ENCODE data around the gene ACY1. TPM values are rescaled to one million over a fixed set of nuclear protein-coding genes. Genes with fewer than 3 reads are reported as not detected.

ACY1 gene
- total and polyA plus RNA-seq, 2 donors (not counting 3 experiments of a cell fraction or from before 2014, with no cell fraction given): 13.4 to 32.9 TPM

DNA sequence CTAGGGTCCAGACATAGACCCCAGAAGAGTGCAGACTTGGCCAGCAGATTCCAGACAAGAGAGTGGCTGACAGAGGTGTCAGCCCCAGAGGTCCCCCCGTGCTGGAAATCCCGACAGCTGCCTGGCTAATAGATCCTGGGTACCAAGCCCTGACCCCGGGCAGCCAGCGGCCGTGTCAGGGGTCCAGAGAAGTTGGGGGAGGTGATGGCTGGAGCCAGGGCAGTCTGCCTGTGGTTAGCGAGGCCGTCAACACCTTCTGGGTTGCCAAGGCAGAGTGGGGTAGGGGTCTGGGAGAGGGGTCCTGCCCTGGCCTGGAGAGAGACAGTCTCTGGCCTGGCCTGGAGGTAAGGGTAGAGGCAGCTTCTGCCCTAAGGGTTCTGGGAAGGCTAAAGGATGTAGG is 37.5 kb downstream of the ACY1 start:
- H3K4me1 ChIP-seq (ENCODE audit: control insufficient read depth, extremely low read depth, insufficient read depth, low read length): peaks cover 3% of the 10 kb centered on the region
- TF ChIP-seq, protein P1, sequence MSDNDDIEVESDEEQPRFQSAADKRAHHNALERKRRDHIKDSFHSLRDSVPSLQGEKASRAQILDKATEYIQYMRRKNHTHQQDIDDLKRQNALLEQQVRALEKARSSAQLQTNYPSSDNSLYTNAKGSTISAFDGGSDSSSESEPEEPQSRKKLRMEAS (IDR thresholded peaks at IDR 0.05; ENCODE audit: insufficient read depth, insufficient read length): no peak
- TF ChIP-seq POLR2A (IDR thresholded peaks at IDR 0.05; ENCODE audit: low read depth, low read length) (no peak), JUN (IDR thresholded peaks at IDR 0.05; ENCODE audit: borderline replicate concordance, insufficient read depth, insufficient read length, low read depth) (no peak), MYC (IDR thresholded peaks at IDR 0.05; ENCODE audit: low read depth, low read length) (no peak), POLR2AphosphoS5 (IDR thresholded peaks at IDR 0.05; ENCODE audit: insufficient read depth, low read depth, low read length) (no peak), GATA2 (IDR thresholded peaks at IDR 0.05; ENCODE audit: insufficient read depth, insufficient read length, low read depth, low read length) (no peak), EZH2 (IDR thresholded peaks at IDR 0.05; ENCODE audit: borderline replicate concordance, low read depth, low read length, severe bottlenecking) (no peak), FOS (IDR thresholded peaks at IDR 0.05; ENCODE audit: borderline replicate concordance, insufficient read depth, low read length) (no peak)
- TF ChIP-seq, protein P2, sequence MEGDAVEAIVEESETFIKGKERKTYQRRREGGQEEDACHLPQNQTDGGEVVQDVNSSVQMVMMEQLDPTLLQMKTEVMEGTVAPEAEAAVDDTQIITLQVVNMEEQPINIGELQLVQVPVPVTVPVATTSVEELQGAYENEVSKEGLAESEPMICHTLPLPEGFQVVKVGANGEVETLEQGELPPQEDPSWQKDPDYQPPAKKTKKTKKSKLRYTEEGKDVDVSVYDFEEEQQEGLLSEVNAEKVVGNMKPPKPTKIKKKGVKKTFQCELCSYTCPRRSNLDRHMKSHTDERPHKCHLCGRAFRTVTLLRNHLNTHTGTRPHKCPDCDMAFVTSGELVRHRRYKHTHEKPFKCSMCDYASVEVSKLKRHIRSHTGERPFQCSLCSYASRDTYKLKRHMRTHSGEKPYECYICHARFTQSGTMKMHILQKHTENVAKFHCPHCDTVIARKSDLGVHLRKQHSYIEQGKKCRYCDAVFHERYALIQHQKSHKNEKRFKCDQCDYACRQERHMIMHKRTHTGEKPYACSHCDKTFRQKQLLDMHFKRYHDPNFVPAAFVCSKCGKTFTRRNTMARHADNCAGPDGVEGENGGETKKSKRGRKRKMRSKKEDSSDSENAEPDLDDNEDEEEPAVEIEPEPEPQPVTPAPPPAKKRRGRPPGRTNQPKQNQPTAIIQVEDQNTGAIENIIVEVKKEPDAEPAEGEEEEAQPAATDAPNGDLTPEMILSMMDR (IDR thresholded peaks at IDR 0.05; ENCODE audit: extremely low read depth in 1 of 2, insufficient read depth in 1 of 2, low read depth in 1 of 2, low read length in 2 of 2): no peak
- FAIRE-seq (no peak), DNase-seq (ENCODE audit: low read depth, low spot score) (no peak)
- BruUV-seq (replicated peaks): no TSS peak
- H3K9me1 ChIP-seq (replicated peaks; ENCODE audit: control insufficient read depth, extremely low read depth, insufficient read depth, low read length): no peaks in the 10 kb centered on the region
- intact Hi-C loops (cut with micrococcal nuclease) (no loop called here), dilution Hi-C loops (cut with MboI; ENCODE audit: extremely low pct_ligation_motif_present, low sequenced_read_pairs) (no loop called here)
- no peak overlapping the region for H3K4me2 ChIP-seq (ENCODE audit: insufficient read depth, low read length)
- H2AFZ ChIP-seq (ENCODE audit: low read depth, low read length): peak overlapping the region; percentile 63
- no peak overlapping the region for H3K4me3 ChIP-seq (replicated peaks in 1 of 3; ENCODE audit: insufficient read depth in 1 of 3, low read depth in 1 of 3, low read length in 3 of 3)
- no peaks in the 10 kb centered on the region for H3K79me2 ChIP-seq (ENCODE audit: control insufficient read depth, insufficient read depth, low read length)
- H3K27ac ChIP-seq (ENCODE audit: insufficient read depth, low read depth, low read length): no peak overlapping the region
- no peaks in the 10 kb centered on the region for H3K36me3 ChIP-seq (ENCODE audit: control insufficient read depth in 2 of 2, extremely low read depth in 1 of 2, insufficient read depth in 2 of 2, low read length in 2 of 2)
- no peaks in the 10 kb centered on the region for H3K9me3 ChIP-seq (replicated peaks; ENCODE audit: control insufficient read depth, insufficient read depth, low read length)
- H3K9ac ChIP-seq (replicated peaks; ENCODE audit: extremely low read depth, insufficient read depth, low read length): no peak overlapping the region
- H3K27me3 ChIP-seq (ENCODE audit: control insufficient read depth in 2 of 2, insufficient read depth in 2 of 2, low read length in 2 of 2): no peaks in the 10 kb centered on the region
- no peaks in the 10 kb centered on the region for H4K20me1 ChIP-seq (replicated peaks; ENCODE audit: control insufficient read depth, extremely low read depth, insufficient read depth, low read length)
- ChIA-PET POLR2A (no interaction called here), CTCF (interaction anchor here (1.1 to 1.4 kb wide), 4 partner anchors 8 to 35 kb away, joined by 3 to 5 read pairs (median 4); partner anchors contain the start of gene DUSP7)

Measured in endothelial cell of umbilical vein (primary cell).